GM20000 (cell line): ENCODE measurements around the gene ARL8A.

Experiments
- DNase-seq: peaks from one replicate; pipeline ENCODE4 v3.0.0; 2012; ENCODE audit warnings: low spot score
- TF ChIP-seq, protein P1 (sequence below): IDR thresholded peaks from 2 replicates; pipeline ENCODE4 v1.5.1; 2012; ENCODE audit warnings: mild to moderate bottlenecking, control low read depth; ENCODE audit errors: extremely low read depth, missing control alignments

ARL8A gene

GRCh38 chr1:202158810-202159533 lies 14.4 kb upstream of the ARL8A start:
- peak; percentile 51 for DNase-seq
- TF ChIP-seq, protein P1, sequence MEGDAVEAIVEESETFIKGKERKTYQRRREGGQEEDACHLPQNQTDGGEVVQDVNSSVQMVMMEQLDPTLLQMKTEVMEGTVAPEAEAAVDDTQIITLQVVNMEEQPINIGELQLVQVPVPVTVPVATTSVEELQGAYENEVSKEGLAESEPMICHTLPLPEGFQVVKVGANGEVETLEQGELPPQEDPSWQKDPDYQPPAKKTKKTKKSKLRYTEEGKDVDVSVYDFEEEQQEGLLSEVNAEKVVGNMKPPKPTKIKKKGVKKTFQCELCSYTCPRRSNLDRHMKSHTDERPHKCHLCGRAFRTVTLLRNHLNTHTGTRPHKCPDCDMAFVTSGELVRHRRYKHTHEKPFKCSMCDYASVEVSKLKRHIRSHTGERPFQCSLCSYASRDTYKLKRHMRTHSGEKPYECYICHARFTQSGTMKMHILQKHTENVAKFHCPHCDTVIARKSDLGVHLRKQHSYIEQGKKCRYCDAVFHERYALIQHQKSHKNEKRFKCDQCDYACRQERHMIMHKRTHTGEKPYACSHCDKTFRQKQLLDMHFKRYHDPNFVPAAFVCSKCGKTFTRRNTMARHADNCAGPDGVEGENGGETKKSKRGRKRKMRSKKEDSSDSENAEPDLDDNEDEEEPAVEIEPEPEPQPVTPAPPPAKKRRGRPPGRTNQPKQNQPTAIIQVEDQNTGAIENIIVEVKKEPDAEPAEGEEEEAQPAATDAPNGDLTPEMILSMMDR: peak; percentile 53

DNA sequence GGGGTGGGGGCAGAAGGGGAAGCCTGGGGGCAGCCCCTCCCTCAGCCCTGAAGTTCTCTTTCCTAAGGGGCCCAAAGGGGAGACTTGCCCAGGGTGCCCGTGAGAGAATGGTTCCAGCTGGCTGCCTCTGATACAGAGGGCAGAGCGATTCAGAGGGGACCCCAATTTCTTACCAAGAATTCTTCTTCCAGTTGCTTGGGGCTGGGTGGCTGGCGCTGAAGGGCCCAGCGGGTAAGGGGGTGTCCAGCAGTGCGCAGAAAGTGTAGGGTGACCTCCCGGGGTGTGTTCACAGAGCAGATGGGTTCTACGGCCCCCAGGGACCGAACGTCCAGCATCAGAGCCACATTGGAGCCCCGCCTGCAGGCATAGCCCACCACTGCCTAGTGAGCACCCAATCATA lies 13.4 kb upstream of the ARL8A start:
- TF ChIP-seq, protein P1: no peak
- no peak for DNase-seq

- DNase-seq: no peak
- TF ChIP-seq, protein P1: no peak
These were observed 12.1 kb upstream of the ARL8A start for GRCh38 chr1:202156590-202156989.

GRCh38 chr1:202155478-202156021 lies 11.0 kb upstream of the ARL8A start:
- no peak for DNase-seq

DNA sequence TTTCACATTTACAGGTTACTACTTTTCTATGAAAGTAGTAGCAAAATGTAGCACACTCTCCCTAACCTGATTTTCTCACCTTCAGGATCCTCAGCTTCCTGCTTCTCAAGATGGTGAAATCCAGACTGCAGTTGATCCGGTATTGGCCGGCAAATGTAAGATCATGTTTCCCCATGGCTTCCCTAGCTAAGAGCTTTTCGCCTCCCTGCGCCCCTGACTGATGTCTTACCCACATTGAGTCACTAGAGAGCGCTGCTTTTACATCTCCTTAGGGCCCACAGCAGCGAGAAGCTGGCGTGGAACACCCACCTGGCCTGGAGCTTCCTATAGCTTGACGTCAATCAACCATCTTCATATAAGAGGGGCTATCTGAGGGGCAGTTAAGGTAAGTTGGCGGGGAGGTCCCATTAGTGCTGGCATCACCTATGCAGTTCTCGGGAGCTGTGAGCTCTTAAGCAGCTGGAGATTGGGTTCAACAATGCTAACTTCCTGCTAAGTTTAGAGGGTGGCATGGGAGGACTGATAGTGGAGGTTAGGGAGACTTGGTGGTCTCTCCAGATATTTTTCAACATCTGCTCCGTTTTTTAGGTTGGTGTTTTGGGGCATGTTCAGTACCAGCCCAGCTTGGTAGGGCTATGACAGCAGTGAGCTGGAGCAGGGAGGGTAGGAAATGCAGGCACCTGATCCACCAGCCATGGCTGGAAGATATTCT lies 10.4 kb upstream of the ARL8A start:
- TF ChIP-seq, protein P1: peak; percentile 56
- DNase-seq: no peak

More at GRCh38 chr1:202155478-202156021, 11.0 kb upstream of the ARL8A start:
- TF ChIP-seq, protein P1: no peak

GRCh38 chr1:202154148-202154765 lies 9.7 kb upstream of the ARL8A start:
- TF ChIP-seq, protein P1: no peak
- no peak for DNase-seq

DNA sequence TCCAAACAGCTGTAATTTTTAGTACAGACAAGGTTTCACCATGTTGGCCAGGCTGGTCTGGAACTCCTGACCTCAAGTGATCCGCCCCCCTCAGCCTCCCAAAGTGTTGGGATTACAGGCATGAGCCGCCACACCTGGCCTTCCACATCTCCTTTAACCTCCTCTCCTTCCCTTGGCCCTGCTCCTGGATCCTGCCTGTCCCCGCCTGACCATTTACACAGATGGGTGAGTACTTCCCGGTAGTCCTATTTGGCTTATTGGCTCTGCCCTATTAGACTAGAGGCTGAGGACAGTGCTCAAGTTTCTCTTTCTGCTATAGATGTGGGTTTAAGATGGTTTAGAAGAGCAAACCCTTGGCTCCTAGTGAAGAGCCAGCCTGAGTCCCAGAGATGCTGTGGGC lies 8.7 kb upstream of the ARL8A start:
- TF ChIP-seq, protein P1: no peak
- no peak for DNase-seq
